GM21529 (cell line): Measurements from ENCODE around the gene KRT40.

Experiments used
- ATAC-seq: cut with Tn5 transposase; IDR thresholded peaks from one replicate; pipeline ENCODE4 v1.9.1; 2021; ENCODE audit not compliant: unreplicated experiment

Gene KRT40

DNA sequence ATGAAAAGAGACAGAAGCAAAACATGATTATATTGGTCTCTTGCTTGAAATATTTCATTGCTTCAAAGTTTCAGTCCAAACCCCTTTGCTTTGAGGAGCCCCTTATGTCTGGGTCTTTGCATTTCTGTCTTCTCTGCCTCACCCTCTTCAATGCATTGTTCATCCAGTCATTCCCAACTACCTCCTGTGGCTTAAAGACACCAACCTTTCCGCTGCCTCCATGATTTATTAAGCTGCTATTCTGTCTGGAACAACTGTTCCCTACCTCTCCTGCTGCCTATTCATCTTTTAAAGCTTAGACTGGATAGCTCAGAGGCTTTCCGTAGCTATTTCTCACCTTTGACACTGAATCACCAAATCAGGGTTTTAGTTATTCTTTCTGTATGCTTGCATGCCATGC is 13.2 kb upstream of the KRT40 start:
- ATAC-seq: no peak

DNA sequence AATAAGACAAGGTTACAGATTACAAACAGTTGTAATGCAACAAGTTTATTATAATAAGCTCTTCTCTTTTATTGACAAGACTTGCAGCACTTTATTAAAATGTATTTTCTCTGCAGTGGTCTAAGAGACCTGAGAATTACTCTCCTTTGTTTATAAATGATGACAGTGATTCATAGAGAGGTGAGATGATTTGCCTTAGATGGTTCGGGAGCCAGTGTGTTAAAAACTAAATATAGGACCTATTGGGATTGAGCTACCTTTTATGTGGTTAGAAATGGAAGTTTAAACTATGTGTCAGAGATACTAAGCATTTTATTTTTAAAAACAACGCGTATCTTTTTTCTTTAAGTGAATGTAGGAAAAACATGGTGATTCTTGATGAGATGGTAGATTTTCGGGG is 12.7 kb upstream of the KRT40 start:
- ATAC-seq: no peak

DNA sequence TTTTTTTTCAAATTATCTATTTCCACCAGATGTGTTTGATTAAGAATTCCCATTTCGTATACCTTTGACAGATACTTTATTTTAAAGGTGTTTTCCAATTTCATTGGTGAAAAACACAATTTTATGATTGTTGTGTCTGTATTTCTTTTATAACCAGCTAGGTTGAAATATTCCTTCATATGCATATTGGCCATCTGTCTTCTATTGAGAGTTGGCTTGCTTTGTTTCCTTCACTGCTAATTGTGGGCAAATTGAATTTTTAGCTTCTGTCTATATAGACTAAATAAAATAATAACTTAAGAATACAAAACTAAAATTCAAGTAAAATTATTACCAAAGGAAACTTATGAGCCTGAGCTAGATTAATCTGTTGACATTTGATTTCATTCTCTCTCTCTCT is 11.0 kb upstream of the KRT40 start:
- no peak for ATAC-seq

DNA sequence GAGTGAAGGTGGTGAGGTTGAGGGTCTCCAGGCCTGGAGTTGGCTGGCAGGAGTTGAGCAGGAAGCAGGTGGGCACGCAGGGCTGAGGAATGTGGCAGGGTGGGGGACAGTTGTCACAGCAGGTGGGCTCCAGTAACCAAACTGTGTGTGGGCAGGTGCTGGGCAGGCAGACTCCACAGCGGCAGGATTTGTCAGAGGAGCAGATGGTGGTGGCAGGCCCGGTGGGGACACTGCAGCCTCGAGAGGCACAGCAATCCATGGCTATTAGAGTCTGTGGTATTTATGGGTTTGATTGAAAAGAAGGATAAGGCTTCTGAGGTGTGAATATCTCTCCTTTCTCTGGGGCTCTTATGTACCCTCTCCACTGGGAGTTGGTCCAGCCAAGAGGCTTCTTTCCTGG is 9.7 kb upstream of the KRT40 start, which contains the start of gene KRTAP3-3:
Gene KRTAP3-3 (minus strand): TSS at position 326 of the 400 bp plus-strand sequence. CDS start 67 bp downstream, at position 259.
- ATAC-seq: no peak

DNA sequence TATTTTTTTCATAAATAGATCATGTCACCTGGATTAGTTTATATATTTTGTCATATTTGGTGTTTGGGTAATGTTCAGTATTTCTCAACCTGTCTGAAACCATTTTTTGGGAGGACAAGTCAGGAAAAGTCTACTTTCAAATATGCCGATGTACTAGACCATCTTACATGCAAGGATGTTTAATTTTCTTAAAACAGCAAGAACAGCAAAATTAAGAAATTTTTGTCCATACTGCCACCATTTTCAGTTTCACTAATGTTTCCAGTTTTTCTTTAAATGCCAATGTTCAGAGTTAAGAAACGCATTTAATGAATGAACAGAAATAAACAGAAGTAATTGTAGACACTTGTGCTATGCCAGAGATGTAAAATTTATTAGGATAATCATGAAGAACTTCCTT is 9.0 kb upstream of the KRT40 start:
- no peak for ATAC-seq

DNA sequence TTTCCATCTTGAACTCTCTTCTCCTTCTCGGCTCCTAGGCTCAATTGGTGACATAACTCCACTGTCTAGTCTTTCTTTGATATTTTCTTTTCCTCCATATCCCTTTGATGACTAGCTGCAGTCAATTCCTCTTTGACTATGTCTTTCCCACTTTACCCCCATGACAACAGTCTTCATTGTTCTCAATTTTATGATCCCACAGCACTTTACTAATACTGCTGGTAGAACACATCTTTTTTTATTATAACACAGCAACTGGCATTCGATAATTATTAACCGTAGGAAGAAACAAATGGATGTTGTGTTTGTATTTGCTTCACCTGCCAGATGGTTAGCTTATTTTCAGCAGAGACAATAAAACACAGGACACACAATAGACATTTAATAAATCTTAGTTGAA is 8.5 kb upstream of the KRT40 start:
- no peak for ATAC-seq

DNA sequence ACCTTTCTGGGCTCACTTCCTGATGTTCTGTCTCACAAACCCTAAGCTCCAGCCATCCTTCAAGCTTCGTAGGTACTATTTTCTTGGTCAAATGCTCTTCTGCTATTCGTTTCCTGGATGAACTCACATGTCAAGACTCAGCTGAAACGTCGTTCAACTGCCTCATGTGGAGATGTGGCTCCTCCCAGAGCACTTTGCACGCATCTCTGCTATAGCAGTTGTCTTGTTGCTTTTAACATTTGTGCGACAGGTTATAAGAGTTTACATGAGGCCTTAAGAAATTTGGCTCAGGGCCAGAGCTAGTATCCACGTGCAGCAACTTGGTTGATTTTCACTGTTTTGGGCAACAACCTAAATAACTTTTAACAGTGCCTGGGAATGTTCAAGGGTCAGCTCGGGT is 2.8 kb upstream of the KRT40 start:
- ATAC-seq: no peak

DNA sequence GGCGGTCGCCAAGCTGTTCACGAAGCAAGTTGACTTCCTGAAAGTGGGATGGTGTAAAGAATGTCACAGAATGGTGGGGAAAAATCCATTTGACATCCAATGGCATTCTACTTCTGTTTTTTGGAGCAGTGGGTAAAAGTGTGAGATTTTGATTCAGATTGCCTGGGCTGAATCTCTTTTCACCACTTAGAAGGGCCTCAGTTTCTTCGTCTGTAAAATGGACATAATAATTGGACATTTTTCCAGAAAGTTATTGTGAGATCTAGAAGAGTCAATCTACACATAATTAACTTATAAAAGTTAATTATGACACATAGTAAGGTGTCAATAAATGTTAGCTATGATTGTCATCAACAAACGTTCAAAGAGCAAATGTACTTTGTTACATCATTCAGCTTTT is 3.0 kb downstream of the KRT40 start:
- no peak for ATAC-seq

DNA sequence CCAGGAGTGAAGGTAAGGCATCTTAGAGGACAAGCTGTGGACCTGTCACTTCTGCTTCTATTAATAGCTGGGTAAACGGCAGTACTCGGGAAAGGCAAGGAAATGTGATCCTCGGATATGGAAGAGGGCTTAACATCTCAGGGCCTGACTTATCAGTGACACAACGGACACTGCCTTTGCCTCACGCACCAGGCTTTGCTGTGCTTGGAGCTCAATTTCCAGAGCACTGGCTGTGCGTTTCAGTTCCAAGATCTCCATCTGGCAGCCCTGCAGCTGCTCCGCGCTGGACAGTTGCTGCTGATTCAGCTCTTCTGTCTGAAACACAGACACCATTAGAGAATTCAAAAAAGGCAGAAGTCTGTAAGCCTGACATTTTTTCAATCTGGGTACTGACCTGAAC is 3.5 kb downstream of the KRT40 start:
- no peak for ATAC-seq

DNA sequence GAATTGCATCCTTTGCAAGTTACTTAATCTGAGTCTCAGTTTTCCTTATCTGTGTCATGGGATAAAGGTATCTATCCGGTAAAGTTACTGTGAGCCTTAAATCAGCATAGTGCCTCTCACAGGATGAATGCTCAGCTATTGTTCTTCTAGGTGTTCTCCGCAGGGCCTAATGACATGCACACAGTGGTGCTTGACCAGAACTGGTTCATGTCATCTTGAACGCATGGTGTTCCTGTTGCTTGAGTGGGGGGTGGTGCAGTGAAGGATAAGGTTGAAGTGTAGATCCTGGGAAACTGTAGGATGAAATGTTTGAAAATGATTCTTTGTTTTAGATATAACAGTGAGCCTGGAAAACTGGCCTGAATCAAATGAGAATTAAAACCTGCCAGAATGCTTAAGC is 4.0 kb downstream of the KRT40 start:
- ATAC-seq: no peak

DNA sequence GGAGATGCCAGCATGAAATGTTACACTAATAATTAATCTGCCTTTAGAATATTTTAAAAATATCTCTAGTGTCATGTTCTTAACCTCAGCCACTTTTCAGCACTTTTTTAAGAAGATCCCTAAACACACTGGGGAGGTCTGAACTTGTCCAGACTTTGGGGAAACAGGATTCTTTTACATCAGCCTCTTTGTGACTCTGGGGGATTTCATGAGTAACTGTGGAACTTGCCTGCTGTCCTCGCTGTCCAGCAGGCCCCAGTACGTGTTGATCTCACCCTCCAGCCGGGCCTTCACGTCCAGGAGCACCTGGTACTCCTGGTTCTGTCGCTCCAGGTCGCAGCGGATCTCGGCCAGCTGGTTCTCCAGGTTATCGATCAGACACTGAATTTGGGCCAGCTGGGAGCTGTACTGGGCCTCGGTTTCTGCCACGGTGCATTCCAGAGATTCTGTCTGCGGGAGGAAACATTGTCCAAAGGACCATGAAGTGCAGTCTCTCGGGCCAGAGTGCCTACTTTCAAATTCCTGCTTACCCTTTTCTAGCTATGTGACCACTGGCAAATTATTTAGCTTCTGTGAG is 5.5 kb downstream of the KRT40 start:
- ATAC-seq: no peak

DNA sequence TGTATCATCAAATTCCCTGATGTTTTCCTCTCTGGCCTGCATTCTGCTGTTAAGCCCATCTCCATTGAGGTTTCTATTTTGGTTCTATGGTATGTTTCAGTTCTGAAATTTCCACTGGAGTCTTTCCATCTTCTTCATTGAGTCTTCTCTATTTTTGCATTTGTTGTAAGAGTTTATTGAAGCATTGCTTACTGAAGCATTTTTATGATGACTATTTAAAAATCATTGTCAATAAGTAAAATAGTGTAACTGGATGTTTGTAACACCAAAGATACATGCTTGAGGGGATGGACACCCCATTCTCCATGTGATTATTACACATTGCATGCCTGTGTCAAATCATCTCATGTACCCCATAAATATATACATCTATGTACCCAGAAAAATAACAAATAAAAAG is 8.6 kb downstream of the KRT40 start:
- no peak for ATAC-seq

DNA sequence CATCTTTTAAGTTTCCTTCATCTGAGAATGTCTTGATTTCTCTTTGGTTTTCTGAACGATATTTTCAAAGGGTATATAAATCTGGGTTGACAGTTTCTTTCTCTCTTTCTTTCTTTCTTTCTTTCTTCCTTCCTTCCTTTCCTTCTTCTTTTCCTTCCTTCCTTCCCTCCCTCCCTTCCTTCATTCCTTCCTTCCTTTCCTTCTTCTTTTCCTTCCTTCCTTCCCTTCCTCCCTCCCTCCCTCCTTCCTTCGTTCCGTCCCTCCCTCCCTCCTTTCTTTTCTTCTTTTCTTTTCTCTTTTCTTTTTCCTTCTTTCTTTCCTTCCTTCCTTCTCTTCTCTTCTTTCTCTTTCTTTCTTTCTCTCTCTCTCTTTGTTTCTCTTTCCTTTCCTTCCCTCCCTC is 9.8 kb downstream of the KRT40 start:
- ATAC-seq: no peak

DNA sequence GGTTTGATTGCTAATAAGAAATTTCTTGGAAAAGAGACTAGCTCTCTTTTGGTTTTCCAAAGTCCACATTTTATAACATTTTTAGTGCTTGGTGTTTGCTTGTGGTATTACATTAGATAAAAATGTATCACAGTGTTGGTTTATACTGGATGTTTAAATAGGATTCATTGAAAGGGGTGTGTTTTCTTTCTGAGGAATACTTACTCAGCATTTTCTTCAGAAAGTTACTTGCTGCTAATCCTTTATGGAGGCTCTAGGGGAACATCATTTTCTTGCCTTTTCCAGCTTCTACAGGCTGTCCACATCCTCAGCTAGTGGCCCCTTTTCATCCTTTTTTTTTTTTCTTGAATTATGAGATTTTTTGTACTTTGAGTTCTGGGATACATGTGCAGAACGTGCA is 16.5 kb downstream of the KRT40 start:
- ATAC-seq: no peak

DNA sequence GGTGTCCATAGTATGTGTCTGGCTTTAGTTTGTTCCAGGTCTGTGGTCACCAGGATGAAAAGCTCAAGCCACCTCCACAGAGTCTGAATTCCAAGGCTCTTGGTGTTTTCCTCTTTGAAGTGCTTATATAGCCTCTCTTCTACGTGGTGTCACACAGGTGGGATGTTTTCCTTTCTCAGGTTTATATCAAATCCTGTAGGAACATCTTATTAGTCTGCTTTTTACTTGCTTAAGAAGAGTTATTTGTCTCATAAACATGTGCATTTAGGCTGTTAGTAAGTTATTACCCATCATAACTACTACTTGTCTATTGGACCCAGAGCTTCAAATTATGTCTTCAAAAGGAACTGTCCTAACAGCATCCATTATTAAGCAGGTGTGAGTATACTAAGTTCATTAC is 17.3 kb downstream of the KRT40 start, which contains the start of gene KRT39:
Gene KRT39 (minus strand): TSS at position 101 of the 400 bp plus-strand sequence. CDS start 92 bp downstream, at position 9.
- no peak for ATAC-seq

DNA sequence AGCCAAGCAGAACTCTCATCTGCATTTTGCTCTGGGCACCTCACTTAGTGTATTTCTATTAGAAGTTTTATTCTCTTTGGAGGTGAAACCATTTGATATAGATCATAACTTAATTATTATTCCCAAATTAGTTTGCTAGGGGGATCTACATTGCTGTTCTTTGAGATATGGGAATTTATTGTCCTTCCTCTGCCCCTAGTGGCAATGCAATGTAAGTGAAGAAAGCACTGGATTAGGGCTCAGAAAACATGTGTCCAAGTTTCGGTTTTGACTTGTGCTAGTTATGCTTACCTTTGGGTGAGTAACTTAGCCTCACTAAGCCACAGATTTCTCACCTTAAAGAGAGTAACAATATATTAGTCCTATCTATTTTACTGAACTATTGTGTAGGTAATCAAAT is 20.3 kb downstream of the KRT40 start:
- ATAC-seq: no peak

DNA sequence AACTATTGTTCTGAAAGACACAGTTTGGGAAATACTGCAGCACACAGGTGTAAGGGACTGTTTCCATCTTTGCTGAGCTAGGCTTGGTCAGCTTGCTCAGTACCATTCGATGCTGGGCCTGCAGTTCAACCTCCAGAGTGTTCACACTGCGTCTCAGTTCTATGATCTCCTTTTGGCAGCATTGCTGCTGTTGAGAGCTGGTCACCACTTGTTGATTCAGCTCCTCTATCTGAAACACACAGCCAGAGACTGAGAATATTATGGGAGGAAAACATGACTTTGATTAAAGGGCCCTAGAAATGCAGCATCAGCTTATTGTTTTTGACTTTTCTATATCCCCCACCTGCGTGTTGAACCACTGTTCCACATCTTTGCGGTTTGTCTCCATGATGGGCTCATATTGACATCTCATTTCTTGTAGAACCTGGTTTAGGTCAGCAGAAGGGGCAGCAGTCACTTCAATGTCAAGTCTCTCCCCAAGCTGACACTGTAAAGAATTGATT is 22.0 kb downstream of the KRT40 start:
- no peak for ATAC-seq

DNA sequence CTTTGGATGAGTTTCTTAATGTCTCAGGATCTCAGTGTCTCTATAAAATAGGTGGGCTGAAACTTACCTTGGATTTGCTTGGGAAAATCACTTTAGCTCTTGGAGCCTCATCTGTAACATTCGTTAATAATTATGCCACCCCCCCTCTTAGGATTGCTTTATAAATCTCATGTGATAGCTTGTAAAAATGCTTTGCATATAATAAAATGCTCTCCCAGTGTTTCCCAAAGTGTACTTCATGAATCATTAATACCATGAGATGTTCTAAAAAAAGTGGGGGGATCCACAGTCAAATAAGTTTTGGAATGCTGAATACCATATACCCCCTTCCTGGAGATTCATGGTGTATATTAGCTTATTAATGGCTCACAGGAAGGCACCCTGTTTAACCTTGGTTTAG is 22.5 kb downstream of the KRT40 start:
- no peak for ATAC-seq

DNA sequence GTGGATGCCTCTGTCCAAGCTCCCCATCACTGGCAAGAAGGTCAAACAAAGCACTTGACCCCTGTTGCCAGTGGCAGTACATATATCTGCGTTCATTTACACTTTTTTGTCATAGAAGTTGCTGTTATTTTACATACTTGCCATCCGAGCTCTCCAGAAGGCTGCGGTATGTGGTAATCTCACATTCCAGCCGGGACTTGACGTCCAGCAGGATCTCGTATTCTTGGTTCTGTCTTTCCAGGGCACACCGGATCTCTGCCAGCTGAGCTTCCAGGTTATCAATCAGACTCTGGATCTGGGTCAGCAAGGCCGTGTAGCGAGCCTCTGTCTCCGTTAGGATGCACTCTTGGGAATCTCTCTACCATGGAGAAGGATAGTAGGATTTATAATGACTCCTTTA is 24.0 kb downstream of the KRT40 start:
- ATAC-seq: no peak

DNA sequence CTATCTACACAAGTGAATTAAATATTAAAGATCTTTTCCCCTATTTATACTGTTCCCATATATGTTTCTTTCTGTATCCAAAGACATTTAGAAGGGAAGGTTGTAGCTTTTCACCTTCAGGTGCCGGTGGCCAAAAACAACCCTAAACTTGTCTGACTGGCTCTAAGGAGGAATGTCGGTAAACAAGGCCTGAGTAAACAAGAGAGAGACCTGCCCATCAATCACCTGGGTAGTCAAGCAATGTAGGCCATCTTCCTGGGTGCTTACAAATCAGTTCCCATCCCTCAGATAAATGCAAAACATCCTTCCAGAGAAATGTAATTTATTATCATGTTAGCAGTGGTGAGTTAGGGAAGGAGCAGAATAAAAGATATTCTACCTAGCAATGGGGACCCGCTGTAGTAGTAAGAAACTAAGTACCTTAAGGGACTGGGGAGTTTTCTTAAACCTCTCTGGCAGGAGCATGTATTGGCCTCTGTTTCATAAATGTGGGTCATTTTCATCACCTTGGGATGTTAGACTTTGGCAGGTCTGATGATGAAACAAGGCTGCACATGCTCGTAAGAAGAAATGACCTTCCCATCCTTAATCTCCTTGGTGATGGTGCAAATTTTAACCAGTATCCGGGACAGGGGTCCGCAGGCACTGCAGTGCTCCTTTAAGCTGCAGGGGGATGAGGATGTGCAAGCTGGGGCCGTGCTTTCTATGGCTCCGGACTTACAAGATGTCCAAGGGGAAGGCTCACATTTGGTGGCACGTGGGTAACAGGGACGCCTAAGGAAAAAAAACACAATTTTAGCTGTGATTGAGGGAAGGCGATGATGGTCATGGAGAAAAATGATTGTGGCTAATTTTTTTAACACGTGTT is 25.8 kb downstream of the KRT40 start:
- ATAC-seq: no peak

DNA sequence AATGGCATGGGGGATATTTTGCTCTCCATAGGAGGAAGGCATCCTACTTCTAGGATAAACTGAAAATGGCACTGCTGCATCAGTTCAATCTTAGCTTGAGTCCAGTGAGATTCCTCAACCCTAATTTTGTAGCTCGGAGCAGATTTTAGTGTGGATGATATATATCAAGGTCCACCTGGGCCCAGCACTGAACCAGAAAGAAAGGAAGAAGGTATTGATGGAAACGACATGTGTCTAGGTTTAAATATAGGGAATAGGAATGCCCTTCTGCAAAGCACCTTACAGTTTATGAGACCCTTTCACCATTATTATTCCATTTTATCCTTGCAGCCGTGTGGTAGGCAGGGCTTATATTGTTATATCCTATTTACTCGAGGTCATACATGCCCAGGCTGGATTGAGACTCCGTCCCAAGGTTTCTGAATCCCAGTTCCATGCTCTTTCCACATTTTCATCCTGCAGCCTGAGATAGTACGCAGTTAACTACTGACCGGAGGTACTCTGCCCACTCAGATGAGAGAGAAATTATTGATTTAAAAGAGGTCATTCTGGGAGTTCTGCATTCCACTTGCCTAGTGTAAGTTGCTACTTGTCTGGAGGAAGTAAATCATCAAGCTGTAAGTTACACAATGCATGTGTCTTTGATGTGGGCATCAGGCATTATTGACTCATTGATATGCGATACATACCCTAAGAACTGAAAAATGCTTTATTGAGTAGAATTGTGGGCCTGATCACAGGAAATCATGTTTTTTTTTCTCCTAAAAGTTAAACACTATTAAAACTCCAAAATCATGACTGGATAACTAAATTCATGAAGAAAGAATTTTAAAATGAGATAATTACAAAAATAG is 27.5 kb downstream of the KRT40 start:
- ATAC-seq: no peak
